Adipocyte (in vitro differentiated cells): Measurements from ENCODE around the gene FFAR4.

ENCODE experiments used
- DNase-seq: peaks from one replicate; pipeline ENCODE4 v3.0.0-alpha.2; 2015; ENCODE audit warnings: low read depth
- H3K27me3 ChIP-seq: replicated peaks from 2 replicates; pipeline ENCODE4 v1.7.0; 2013; ENCODE audit warnings: mild to moderate bottlenecking, low read length, moderate library complexity; ENCODE audit not compliant: control insufficient read depth, insufficient read depth
- H3K36me3 ChIP-seq: 2 replicates; pipeline ENCODE4 v1.7.0; 2013; ENCODE audit warnings: low read length, mild to moderate bottlenecking, moderate library complexity; ENCODE audit not compliant: control insufficient read depth, insufficient read depth, severe bottlenecking
- H3K4me1 ChIP-seq: 2 replicates; pipeline ENCODE4 v1.7.0; 2013; ENCODE audit warnings: mild to moderate bottlenecking, low read length, moderate library complexity; ENCODE audit not compliant: control insufficient read depth, insufficient read depth
- H3K4me3 ChIP-seq: 2 replicates; pipeline ENCODE4 v1.7.0; 2013; ENCODE audit warnings: mild to moderate bottlenecking, low read length, moderate library complexity
- H3K9ac ChIP-seq: 2 replicates; pipeline ENCODE4 v1.7.0; 2013; ENCODE audit warnings: mild to moderate bottlenecking, low read length, moderate library complexity
- H3K9me3 ChIP-seq: 2 replicates; pipeline ENCODE4 v1.7.0; 2013; ENCODE audit warnings: mild to moderate bottlenecking, low read length, moderate library complexity; ENCODE audit not compliant: control insufficient read depth

The FFAR4 gene

DNA sequence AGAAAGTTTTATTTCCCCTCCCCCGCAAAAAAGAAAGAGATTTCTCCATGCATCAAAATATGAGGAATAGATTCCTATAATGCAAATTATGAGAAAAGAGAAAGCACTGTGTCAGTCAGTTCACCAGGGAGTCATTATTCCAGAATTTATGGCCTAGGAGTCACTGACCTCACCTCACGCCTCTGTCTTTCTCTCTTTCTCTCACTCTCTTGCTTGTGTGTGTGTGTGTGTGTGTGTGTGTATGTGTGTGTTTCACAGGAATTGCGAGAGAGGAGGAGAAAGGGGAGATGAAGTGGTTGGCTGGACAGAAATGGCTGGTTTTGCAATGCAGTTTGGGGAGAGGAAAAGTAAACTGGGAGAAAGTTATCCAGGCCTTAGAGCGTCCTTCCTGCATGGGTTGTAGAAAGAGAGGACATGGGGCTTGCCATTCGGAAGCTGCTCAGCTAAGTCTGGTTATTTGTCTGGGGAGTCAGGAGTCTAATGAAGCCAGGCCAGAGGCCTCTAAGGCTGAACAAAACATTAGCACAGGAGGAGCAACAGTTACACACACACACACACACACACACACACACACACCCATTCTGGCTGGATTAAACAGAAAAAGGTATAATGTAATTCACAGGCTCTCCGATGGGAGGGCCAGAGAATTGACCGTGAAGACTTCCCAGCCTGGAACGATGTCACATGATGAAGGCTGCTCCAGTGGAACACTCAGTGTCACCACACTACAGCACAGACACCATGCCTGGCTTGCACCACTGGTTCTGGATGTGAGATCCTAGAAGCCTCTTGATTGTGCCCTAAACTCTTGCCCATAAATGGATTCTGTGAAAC, 12.8 kb upstream of the FFAR4 start:
- Histone ChIP-seq H3K9me3 (no peaks in the 10 kb centered on the region), H3K4me3 (no peak overlapping the region), H3K4me1 (peaks cover 23% of the 10 kb centered on the region), H3K9ac (peak overlapping the region; percentile 56), H3K36me3 (no peaks in the 10 kb centered on the region), H3K27me3 (no peaks in the 10 kb centered on the region)
- DNase-seq, result no peak

DNA sequence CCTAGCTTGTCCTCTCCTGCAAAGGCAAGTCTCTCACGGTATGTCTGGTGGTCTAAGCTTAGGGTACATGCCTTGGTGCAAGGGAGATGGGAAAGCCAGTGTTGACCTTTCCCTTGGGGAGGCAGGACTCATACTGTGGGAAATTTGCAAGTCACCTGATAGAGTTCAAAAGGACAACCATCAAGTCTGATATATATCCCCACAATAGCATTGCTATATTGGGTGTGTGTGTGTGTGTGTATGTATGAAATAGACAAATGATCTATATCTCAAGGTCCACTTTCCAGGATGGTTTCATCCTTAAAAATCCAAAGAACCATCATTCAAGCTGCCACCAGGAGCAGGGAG, 12.2 kb upstream of the FFAR4 start:
- H3K4me3 ChIP-seq, result no peak overlapping the region
- no peaks in the 10 kb centered on the region for H3K9me3 ChIP-seq
- H3K36me3 ChIP-seq, result no peaks in the 10 kb centered on the region
- H3K9ac ChIP-seq, result peak overlapping the region; percentile 56
- H3K4me1 ChIP-seq, result peaks cover 23% of the 10 kb centered on the region
- H3K27me3 ChIP-seq, result no peaks in the 10 kb centered on the region
- no peak for DNase-seq

DNA sequence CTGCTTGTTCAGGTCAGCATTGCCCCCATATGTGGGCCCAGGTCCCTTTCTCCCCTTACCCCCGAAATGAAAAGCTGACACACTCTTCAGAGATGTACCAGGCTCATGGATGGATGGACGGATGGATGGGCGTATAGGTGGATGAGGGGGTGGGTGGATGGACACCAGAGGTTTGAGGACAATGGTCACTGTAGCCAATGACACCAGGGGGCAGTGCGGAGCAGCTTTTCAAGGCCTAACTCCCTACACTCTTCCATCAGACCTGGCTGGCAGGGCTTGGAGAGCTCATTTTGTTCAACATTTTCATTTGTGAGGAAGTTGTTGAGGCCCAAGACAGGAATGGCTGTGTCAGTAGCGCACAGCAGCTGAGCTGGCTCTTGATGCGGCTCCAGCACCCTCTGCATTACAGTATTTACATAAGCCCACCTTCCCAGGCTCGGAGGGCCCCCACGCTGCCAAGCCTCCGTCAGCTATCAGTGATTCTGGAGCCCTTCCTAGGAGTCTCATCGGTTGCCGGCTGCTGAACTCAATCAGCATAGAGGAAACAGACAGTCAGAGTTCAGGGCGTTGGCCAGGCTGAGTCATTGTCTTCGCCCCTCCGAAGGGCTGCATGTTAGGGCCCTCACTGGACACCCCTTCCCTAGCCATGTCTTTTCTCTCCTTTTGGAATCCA, 11.6 kb upstream of the FFAR4 start:
- peaks cover 23% of the 10 kb centered on the region for H3K4me1 ChIP-seq
- DNase-seq, result peak; percentile 86
- no peak overlapping the region for H3K9ac ChIP-seq
- H3K4me3 ChIP-seq, result no peak overlapping the region
- H3K9me3 ChIP-seq, result peaks cover 1% of the 10 kb centered on the region
- H3K36me3 ChIP-seq, result no peaks in the 10 kb centered on the region
- no peaks in the 10 kb centered on the region for H3K27me3 ChIP-seq

DNA sequence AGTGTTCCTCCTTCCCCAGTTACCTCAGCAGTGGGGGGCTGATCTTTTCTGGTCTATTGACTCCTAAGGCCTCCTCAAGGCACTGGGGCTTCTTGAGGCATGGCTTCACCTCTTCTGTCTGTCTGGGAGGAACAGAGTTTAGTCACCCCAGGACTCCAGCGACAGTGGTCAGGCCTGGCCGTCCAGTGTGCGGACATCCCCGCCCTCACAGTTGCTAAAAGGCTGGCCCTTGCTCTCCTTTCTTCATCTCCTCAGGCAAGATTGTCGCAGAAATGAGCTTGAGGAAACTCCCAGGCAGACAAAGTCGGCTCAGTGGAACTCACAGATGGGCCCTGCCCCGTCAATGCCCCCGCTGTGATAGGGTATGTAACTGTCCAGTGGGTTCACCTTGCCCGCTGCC, 7.0 kb upstream of the FFAR4 start:
- Histone ChIP-seq H3K27me3 (peaks cover 20% of the 10 kb centered on the region), H3K9me3 (peaks cover 5% of the 10 kb centered on the region), H3K36me3 (no peaks in the 10 kb centered on the region), H3K4me1 (peaks cover 10% of the 10 kb centered on the region), H3K4me3 (no peak overlapping the region), H3K9ac (no peak overlapping the region)
- no peak for DNase-seq

DNA sequence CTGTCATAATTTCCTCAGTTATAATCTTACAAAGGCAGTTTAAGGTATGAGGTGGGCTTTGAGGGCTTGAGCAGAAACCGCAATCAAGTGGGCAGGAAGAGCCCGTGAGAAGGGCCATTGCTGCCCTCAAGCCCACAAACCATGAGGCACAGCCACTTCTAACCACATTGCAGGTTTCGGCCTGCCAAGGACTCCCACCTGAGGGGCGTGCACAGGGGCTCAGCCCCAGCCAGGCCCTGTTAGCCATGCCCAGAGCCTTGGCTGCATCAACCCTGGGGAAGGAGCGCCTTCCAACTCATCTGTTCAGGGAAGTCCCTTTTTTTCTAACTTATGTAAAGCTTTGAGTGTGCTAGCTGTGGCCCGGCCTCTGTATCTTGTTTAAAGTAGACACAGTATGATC, 5.9 kb upstream of the FFAR4 start:
- peaks cover 30% of the 10 kb centered on the region for H3K27me3 ChIP-seq
- peaks cover 5% of the 10 kb centered on the region for H3K9me3 ChIP-seq

DNA sequence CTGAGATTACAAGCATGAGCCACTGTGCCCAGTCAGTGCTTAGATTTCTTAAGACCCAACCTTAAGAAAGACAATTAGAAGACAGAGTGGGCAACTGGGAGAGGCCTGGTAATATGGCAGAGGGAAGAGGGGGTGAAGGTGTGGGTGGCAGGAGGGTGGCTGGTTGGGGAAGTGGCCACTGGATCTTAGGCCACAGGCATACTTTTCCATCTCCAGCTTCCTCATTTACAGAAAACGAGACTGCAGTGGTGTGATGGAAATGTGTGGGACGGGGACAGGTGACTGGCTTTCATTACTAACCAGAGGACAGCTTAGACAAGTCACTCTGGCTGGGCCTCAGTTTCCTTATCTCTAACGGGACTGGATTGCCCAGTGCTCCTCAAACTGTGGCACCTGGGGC, 1.0 kb upstream of the FFAR4 start:
- H3K36me3 ChIP-seq, result no peaks in the 10 kb centered on the region
- H3K4me3 ChIP-seq, result no peak overlapping the region
- no peak for DNase-seq
- peaks cover 72% of the 10 kb centered on the region for H3K27me3 ChIP-seq
- peaks cover 5% of the 10 kb centered on the region for H3K4me1 ChIP-seq
- no peak overlapping the region for H3K9ac ChIP-seq
- no peaks in the 10 kb centered on the region for H3K9me3 ChIP-seq

More for the DNA sequence above, 5.9 kb upstream of the FFAR4 start:
- H3K4me1 ChIP-seq, result peaks cover 2% of the 10 kb centered on the region
- no peak overlapping the region for H3K4me3 ChIP-seq
- no peak overlapping the region for H3K9ac ChIP-seq
- no peaks in the 10 kb centered on the region for H3K36me3 ChIP-seq
- no peak for DNase-seq

DNA sequence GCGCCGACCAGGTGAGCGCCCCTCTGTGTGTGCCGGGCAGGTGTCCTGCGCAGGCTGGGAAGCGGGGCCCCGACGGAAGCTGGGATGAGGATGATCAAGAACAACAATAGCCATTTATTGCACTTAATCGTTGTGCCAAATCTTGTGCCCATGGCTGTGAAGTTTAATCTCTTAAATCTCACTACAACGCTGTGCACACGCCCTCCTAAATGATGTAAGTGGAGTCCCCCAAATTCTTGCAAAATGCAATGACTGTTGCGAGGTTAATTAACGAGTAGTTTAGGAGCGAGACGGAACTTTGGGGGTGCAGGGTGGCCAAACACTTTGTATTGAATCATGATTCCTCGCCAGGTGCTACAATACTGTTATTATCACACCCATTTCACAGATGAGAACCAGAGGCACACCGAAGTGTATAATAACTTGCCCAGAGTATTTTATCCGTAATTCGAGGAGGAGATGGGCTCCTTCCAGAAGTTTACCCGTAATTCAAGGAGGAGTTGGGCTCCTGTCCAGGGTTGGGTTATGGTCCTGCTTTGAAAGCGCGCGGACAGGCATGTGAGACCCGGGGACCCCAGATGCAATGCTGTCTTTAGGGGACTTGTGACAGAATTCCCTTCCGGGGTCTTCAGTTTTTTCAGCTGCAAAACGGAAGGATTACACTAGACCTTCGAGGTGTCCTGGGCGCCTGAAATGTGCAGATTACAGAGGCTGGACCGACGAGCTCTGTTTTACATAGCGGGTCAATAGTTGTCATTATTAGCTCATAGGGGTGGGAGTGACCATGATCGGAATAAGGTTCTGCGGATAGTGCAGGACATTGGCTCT, 1.0 kb downstream of the FFAR4 start:
- Histone ChIP-seq H3K9me3 (no peaks in the 10 kb centered on the region), H3K36me3 (no peaks in the 10 kb centered on the region), H3K9ac (no peak overlapping the region), H3K4me3 (peak overlapping the region; percentile 54), H3K4me1 (peaks cover 5% of the 10 kb centered on the region), H3K27me3 (peaks cover 80% of the 10 kb centered on the region)
- no peak for DNase-seq

DNA sequence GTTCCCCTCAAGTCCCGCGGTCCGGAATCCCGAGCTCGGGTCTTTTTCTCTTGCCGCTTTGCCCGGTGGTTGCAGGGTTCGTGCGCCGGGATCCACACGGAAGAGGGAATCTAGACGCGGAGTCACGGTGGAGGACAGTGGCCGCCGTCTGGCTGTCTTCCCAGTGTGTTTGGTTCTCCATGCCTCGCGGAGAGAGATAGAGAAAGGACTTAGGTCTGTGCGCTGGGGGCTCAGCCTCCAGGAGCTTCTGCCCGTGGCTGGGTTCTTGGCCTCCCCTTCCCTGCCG, 1.6 kb downstream of the FFAR4 start:
- no peaks in the 10 kb centered on the region for H3K9me3 ChIP-seq
- DNase-seq, result peak; percentile 15
- no peak overlapping the region for H3K9ac ChIP-seq
- H3K4me3 ChIP-seq, result peak overlapping the region; percentile 54
- peaks cover 5% of the 10 kb centered on the region for H3K4me1 ChIP-seq
- peaks cover 81% of the 10 kb centered on the region for H3K27me3 ChIP-seq
- no peaks in the 10 kb centered on the region for H3K36me3 ChIP-seq

DNA sequence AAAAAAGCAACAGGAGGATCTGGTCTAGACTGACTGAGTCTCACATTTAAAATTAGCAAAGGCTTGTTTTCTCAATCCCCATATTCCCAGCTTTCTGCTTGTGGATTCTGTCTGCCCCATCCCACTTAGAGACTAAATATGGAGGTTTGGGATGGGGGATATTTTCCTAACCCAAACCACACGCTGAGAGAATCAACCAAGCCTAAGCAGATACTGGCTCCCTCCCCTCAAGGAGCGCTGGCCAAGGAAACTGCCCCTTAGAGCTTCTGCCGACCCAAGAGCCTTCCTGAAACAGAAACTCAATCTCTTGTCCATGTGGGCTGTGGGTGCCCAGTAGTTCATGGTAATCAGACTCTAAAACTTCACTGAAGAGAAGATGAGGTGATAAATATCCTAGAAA, 3.9 kb downstream of the FFAR4 start:
- peaks cover 5% of the 10 kb centered on the region for H3K4me1 ChIP-seq
- peaks cover 84% of the 10 kb centered on the region for H3K27me3 ChIP-seq
- no peaks in the 10 kb centered on the region for H3K9me3 ChIP-seq
- H3K9ac ChIP-seq, result no peak overlapping the region
- no peaks in the 10 kb centered on the region for H3K36me3 ChIP-seq
- DNase-seq, result no peak
- no peak overlapping the region for H3K4me3 ChIP-seq

DNA sequence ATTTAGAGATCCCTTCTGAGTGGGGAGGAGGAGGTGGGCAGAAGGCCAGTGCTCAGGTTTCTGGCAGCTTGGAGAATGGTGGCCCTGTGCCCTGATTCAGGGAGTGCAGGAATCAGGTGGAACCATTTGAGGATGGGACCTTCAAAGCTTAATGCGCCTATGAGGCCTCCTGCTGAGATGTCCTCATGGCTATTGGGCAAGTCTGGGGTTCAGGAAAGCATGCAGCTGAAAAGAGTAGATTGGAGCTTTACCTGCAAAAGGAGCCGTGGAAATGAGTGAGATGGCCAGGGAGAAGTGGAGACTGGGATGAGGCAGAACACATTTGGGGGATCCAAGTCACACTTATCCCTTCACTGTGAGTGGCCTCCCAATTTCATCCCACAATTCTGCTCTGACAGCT, 6.1 kb downstream of the FFAR4 start:
- H3K36me3 ChIP-seq, result no peaks in the 10 kb centered on the region
- H3K9ac ChIP-seq, result no peak overlapping the region
- peaks cover 76% of the 10 kb centered on the region for H3K27me3 ChIP-seq
- no peak overlapping the region for H3K4me3 ChIP-seq
- DNase-seq, result no peak
- peaks cover 5% of the 10 kb centered on the region for H3K4me1 ChIP-seq
- H3K9me3 ChIP-seq, result no peaks in the 10 kb centered on the region
